KMS-11 (cell line): Measurements from ENCODE around the gene SASS6.

Experiments
- H2AFZ ChIP-seq: fragments of 200-600 bp; sonication (generic); 2 replicates; pipeline ENCODE4 v1.6.1; 2016; ENCODE audit warnings: antibody characterized with exemption, mixed run types, low read depth
- H3K27ac ChIP-seq: fragments of 200-600 bp; sonication (generic); 2 replicates; pipeline ENCODE4 v1.6.1; 2016; ENCODE audit warnings: mild to moderate bottlenecking, mixed run types
- H3K27me3 ChIP-seq: fragments of 200-600 bp; sonication (generic); 2 replicates; pipeline ENCODE4 v1.6.1; 2017; ENCODE audit warnings: mild to moderate bottlenecking, low read depth, mixed run types, moderate library complexity; ENCODE audit not compliant: insufficient read depth
- H3K36me3 ChIP-seq: fragments of 200-600 bp; sonication (generic); 2 replicates; pipeline ENCODE4 v1.6.1; 2017; ENCODE audit warnings: mild to moderate bottlenecking, mixed run types; ENCODE audit not compliant: insufficient read depth
- H3K4me1 ChIP-seq: fragments of 200-600 bp; sonication (generic); 2 replicates; pipeline ENCODE4 v1.6.1; 2016; ENCODE audit warnings: mild to moderate bottlenecking, low read depth, mixed run types; ENCODE audit not compliant: poor library complexity, severe bottlenecking
- H3K4me2 ChIP-seq: fragments of 200-600 bp; sonication (generic); 2 replicates; pipeline ENCODE4 v1.7.0; 2016; ENCODE audit warnings: mild to moderate bottlenecking, mixed run types
- H3K4me3 ChIP-seq: fragments of 200-600 bp; sonication (generic); IDR thresholded peaks from 2 replicates; pipeline ENCODE4 v1.6.1; 2017; ENCODE audit warnings: low read depth, low read length, mixed read lengths; ENCODE audit not compliant: insufficient read depth
- H3K79me2 ChIP-seq: fragments of 200-600 bp; sonication (generic); 2 replicates; pipeline ENCODE4 v1.6.1; 2016; ENCODE audit warnings: low read depth, mixed run types; ENCODE audit not compliant: insufficient read depth
- H3K9ac ChIP-seq: fragments of 200-600 bp; sonication (generic); 2 replicates; pipeline ENCODE4 v1.6.1; 2016; ENCODE audit warnings: mild to moderate bottlenecking, mixed run types
- H4K20me1 ChIP-seq: fragments of 200-600 bp; sonication (generic); 2 replicates; pipeline ENCODE4 v1.6.1; 2016; ENCODE audit warnings: mild to moderate bottlenecking, mixed run types; ENCODE audit not compliant: insufficient read depth
- CTCF ChIP-seq: fragments of 200-600 bp; sonication (generic); conservative IDR thresholded peaks from 2 replicates; pipeline ENCODE4 v1.6.1; 2017; ENCODE audit warnings: low read depth, mild to moderate bottlenecking, antibody characterized with exemption, low read length, moderate library complexity, mixed read lengths

The SASS6 gene

GRCh38 chr1:100109554-100110066 lies 23.1 kb downstream of the SASS6 start:
- H3K9ac ChIP-seq, result no peak overlapping the region
- no peaks in the 10 kb centered on the region for H3K79me2 ChIP-seq
- TF ChIP-seq CTCF, result no peak
- H3K4me2 ChIP-seq, result no peak overlapping the region
- no peak overlapping the region for H3K27ac ChIP-seq
- no peak overlapping the region for H3K4me3 ChIP-seq
- H3K27me3 ChIP-seq, result no peaks in the 10 kb centered on the region
- no peaks in the 10 kb centered on the region for H3K4me1 ChIP-seq
- H4K20me1 ChIP-seq, result no peaks in the 10 kb centered on the region
- no peak overlapping the region for H2AFZ ChIP-seq
- no peaks in the 10 kb centered on the region for H3K36me3 ChIP-seq

DNA sequence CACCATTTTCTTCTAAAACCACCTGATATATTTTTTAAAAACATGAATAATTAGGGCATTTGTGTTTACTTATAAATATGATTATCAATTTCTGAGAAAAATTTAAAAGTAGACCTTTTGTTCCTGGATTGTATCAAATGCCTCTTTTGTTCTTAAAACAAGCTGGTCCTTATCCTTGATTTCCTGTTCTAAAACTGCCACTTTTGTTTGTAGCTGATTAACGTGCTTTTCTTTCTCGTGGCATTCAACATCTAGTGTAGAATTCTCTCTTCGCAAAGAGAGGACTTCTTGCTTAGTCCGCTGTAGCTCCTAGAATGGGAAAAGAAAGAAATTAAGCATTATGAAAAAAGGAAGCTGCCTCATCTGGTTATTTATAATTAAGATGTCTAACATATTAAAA lies 25.0 kb downstream of the SASS6 start:
- no peak overlapping the region for H3K9ac ChIP-seq
- no peaks in the 10 kb centered on the region for H3K79me2 ChIP-seq
- H3K27me3 ChIP-seq, result no peaks in the 10 kb centered on the region
- H4K20me1 ChIP-seq, result no peaks in the 10 kb centered on the region
- no peak for TF ChIP-seq CTCF
- H3K4me2 ChIP-seq, result no peak overlapping the region
- H3K27ac ChIP-seq, result no peak overlapping the region
- H2AFZ ChIP-seq, result no peak overlapping the region
- H3K36me3 ChIP-seq, result no peaks in the 10 kb centered on the region
- H3K4me3 ChIP-seq, result no peak overlapping the region
- H3K4me1 ChIP-seq, result no peaks in the 10 kb centered on the region

- Histone ChIP-seq H3K4me1 (no peaks in the 10 kb centered on the region), H3K27ac (no peak overlapping the region), H2AFZ (no peak overlapping the region), H3K4me2 (no peak overlapping the region), H3K27me3 (no peaks in the 10 kb centered on the region), H3K9ac (no peak overlapping the region), H4K20me1 (no peaks in the 10 kb centered on the region), H3K4me3 (no peak overlapping the region), H3K79me2 (no peaks in the 10 kb centered on the region), H3K36me3 (no peaks in the 10 kb centered on the region)
- TF ChIP-seq CTCF, result no peak
These were observed 31.2 kb downstream of the SASS6 start for GRCh38 chr1:100101564-100101963.

- Histone ChIP-seq H3K4me2 (no peak overlapping the region), H3K36me3 (no peaks in the 10 kb centered on the region), H3K79me2 (no peaks in the 10 kb centered on the region), H3K9ac (no peak overlapping the region), H3K4me1 (no peaks in the 10 kb centered on the region), H4K20me1 (no peaks in the 10 kb centered on the region), H3K4me3 (no peak overlapping the region), H3K27ac (no peak overlapping the region), H2AFZ (no peak overlapping the region), H3K27me3 (no peaks in the 10 kb centered on the region)
- TF ChIP-seq CTCF, result no peak
These were observed 32.5 kb downstream of the SASS6 start for GRCh38 chr1:100100202-100100601.
